ENCODE measurements around the gene DTWD2. TPM values are rescaled to one million over a fixed set of nuclear protein-coding genes. Genes with fewer than 3 reads are reported as not detected.

The DTWD2 gene
- total RNA-seq, 4 donors from 2014 or later, result 6.2 to 14.2 (median 10.9) TPM

GRCh38 chr5:118794281-118794680 lies 194.1 kb downstream of the DTWD2 start:
- TF ChIP-seq CTCF (IDR thresholded peaks at IDR 0.05; ENCODE audit: low read depth), result no peak

- no peak for TF ChIP-seq CTCF (IDR thresholded peaks at IDR 0.05; ENCODE audit: low read depth)
These were observed 194.7 kb downstream of the DTWD2 start for GRCh38 chr5:118793652-118794051.

- no peak for TF ChIP-seq CTCF (IDR thresholded peaks at IDR 0.05; ENCODE audit: low read depth)
These were observed 195.3 kb downstream of the DTWD2 start for GRCh38 chr5:118793091-118793490.

GRCh38 chr5:118791926-118792734 lies 196.2 kb downstream of the DTWD2 start:
- TF ChIP-seq CTCF (IDR thresholded peaks at IDR 0.05; ENCODE audit: low read depth), result no peak

GRCh38 chr5:118789366-118789765 lies 199.0 kb downstream of the DTWD2 start:
- TF ChIP-seq CTCF (IDR thresholded peaks at IDR 0.05; ENCODE audit: low read depth), result no peak

GRCh38 chr5:118788351-118788750 lies 200.0 kb downstream of the DTWD2 start:
- TF ChIP-seq CTCF (IDR thresholded peaks at IDR 0.05; ENCODE audit: low read depth), result no peak

Small RNAs within 50 kb of the gene (small RNA-seq; reads per million reads assigned to genes)
- not detected for gene RNU6-373P

Other genes starting within 250 kb of the DTWD2 start
- gene DMXL1, start 82.5 kb upstream of the DTWD2 start, total RNA-seq, result 100 to 1,000 TPM in 1 of 4 donors, 10 to 100 TPM in 3; 67.1 to 115 (median 83.3) TPM